GM19395 (cell line): Measurements from ENCODE around the gene NPC1.
"Not testable (repeated sequence)": the region's sequence is repeated elsewhere in the genome, so short reads cannot be mapped to it uniquely, and the experiment has no call there.

Experiments
- ATAC-seq: cut with Tn5 transposase; IDR thresholded peaks from one replicate; pipeline ENCODE4 v1.9.1; 2021; ENCODE audit warnings: mild to moderate bottlenecking, moderate library complexity; ENCODE audit not compliant: unreplicated experiment

NPC1 gene

DNA sequence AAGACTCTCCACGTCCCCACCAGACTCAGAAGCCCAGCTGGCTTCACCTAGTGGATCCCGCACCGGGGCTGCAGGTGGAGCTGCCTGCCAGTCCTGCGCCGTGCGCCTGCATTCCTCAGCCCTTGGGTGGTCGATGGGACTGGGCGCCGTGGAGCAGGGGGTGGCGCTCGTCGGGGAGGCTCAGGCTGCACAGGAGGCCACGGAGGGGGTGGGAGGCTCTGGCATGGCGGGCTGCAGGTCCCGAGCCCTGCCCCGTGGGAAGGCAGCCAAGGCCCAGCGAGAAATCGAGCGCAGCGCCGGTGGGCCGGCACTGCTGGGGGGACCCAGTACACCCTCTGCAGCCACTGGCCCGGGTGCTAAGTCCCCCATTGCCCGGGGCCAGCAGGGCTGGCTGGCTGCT is 8.8 kb downstream of the NPC1 start:
- not testable (repeated sequence) for ATAC-seq

- no peak for ATAC-seq
Measured at GRCh38 chr18:23575309-23575651, 11.0 kb downstream of the NPC1 start.

GRCh38 chr18:23574611-23575308 is 11.5 kb downstream of the NPC1 start:
- no peak for ATAC-seq

GRCh38 chr18:23573626-23574431 is 12.5 kb downstream of the NPC1 start:
- no peak for ATAC-seq

DNA sequence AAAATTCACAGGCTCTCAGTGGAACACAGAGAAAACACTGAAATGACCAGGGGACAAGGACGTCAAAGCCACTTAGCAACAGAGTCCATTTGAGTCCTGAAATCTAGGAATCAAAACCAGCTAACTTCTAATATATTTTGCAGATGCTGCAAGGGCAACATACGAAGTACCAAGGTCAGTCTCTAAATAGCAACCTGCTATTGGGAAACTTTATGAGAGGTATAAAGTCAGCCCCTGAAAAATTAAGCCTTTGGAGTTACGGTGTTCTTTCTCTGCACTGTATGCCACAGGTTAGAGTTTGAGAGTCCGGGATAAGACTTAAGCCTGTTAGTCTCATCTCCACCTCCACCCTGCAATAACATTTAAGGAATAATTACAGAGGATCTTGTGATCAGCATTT is 13.3 kb downstream of the NPC1 start:
- ATAC-seq, result no peak

- ATAC-seq, result no peak
Measured at GRCh38 chr18:23572570-23572969, 13.7 kb downstream of the NPC1 start.

DNA sequence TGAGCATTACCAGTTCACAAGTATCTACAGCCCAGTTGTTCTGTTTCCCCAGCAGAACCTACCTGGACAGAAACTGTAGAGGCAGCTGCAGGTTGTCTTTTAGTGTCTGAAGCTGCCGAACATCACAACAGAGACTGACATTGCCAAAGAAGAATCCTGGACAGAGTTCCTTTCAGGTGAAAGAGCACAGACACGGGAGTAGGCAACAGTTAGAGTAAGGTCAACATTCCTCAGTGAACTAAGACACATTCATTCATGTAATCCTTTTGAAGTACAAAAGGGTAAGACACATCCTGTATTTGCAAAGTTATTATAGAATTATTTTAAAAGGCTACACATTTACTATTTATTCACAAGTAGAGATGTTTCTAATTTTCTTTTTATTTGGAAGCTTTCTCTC is 14.3 kb downstream of the NPC1 start:
- no peak for ATAC-seq

DNA sequence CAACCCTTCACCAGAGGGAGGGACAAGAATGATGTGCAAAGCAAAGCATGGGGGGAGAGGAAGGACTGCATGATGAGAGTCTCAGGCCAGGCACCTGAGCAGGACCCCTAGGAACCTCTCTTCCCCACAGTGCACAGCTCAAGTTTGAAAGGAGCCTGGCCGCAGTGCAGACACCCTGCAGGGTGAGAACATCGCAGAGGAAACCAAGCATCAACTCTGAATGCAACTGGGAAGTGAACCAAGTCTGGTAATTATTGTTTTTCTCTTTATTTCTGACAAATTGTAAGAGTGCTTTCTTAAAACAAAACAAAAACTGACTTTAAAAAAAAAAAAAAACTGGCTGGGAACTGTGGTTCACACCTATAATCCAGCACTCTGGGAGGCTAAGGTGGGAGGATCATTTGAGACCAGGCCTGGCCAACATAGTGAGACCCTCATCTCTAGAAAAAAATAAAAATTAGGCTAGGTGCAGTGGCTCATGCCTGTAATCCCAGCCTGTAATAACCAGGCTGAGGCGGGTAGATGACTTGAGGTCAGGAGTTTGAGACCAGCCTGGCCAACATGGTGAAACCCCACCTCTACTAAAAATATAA is 15.3 kb downstream of the NPC1 start:
- no peak for ATAC-seq

DNA sequence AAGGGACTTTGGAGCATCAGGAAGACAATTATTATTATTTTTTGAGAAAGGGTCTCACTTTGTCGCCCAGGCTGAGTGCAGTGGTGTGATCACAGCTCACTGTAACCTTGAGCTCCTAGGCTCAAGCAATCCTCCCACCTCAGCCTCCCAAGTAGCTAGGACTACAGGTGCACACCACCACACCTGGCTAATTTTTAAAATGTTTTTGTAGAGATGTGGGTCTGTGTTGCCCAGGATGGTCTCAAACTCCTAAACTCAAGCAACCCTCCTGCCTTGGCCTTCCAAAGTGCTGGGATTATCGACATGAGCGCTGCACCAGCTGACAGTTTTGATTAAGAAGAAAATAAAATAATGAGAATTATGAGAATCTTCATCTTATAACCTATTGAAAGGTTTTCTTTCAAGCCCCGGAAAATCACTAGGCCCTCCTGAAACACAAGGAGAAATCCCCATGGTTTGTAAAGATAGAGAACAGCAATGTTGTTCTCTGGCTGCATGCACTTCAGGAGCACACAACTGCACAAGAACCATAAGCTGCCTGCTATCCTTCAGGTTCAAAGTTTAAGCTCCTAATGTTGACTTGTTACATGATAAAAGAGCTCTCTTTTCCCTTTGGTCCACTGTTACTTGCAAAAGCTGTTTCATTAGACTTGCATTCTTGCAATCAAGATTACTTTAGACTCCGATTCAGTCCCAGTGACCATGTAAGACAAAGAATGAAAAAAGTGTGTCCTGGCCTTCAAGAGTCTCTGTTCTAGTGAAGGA is 16.8 kb downstream of the NPC1 start:
- ATAC-seq, result no peak

DNA sequence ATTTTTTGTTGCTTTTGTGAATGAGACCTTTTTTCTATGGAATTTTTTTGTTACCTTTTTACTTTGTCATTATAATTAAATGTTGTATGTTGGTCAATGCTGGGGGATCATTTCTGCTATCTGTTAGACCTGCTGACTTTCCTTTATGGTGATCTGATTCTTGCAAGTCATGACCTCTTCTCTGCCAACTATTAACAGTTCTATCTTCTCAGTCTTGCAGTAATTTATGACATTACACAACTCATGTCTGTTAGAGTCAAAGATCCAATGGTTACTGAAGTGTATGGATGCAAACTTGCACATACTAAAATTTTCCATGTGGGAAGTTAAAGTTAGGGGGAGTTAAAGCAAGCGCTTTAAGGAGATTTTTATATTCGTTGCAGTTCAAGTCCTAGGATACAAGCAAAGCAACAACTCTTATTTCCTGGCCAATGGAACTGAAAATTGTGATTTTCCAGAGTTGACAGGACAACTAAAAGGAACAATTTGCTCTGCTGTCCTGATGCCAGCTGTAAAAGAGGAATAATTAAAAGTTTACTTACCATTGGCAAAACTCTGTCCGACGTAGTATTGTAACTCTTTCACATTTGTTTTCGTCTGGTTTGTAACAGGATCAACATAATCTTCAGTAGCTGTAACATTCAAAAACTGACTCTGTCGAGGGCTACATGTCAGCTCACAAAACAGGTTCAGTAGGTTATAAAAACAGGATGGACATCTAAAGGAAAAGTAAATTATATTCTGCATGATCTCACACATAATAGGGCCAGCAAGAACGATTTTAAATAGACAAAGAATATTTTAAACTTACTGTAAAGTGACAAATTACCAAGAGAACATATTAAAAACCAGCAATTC is 17.8 kb downstream of the NPC1 start:
- no peak for ATAC-seq

GRCh38 chr18:23567671-23568070 is 18.6 kb downstream of the NPC1 start:
- ATAC-seq, result no peak

GRCh38 chr18:23565916-23566547 is 20.3 kb downstream of the NPC1 start:
- no peak for ATAC-seq

DNA sequence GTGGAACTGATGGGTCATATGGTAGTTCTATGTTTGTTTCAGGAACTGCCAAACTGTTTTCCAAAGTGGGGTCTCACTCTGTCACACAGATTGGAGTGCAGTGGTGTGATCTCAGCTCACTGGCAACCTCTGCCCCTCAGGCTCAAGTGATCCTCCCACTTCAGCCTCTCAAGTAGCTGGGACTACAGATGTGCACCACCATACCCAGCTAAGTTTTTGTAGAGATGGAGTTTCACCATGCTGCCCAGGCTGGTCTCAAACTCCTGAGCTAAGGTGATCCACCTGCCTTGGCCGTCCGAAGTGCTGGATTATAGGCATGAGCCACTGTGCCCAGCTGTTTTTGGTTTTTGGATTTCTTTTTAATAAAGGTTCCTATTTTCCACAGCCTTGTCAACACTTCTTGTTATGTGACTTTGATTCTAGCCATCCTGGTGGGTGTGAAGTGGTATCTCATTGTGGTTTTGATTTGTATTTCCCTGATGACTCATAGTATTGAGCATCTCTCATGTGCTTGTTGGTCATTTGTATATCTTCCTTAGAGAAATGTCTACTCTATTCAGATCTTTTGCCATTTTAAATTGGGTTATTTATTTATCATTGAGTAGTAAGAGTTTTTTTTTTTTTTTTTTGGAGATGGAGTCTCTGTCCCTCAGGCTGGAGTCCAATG is 22.8 kb downstream of the NPC1 start:
- no peak for ATAC-seq

- ATAC-seq, result no peak
Measured at GRCh38 chr18:23560186-23560585, 26.1 kb downstream of the NPC1 start.

- ATAC-seq, result not testable (repeated sequence)
Measured at GRCh38 chr18:23557511-23557910, 28.8 kb downstream of the NPC1 start.

DNA sequence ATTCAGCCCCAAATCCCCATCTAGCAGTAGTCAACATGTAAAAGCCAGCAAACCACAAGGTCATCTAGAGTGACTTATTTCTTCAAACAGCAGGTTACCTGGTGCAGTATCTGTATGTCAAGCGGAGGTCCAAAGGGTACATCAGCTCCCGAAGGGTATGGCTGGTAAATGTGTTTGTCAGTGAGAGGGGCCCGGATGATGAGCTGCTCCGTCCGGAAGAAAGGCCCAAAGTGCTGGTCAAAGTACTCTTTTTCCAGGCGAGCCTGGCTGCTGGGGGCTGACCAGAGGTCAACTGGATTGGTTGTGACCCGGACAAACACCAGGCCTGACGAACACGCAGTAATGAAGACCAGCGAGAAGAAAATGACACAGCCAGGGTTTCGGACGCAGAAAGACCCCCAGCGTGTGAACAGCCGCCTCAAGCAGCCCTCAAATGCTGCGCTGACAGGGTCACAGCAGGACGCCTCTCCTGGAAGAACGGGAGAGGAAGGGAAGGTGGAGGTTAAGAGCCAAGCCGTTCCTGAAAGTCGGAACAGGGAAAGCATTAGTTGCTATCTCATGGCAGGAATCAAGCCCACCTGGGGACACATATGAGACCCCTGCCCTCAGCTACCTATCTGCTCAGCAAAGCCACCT is 30.0 kb downstream of the NPC1 start:
- no peak for ATAC-seq

DNA sequence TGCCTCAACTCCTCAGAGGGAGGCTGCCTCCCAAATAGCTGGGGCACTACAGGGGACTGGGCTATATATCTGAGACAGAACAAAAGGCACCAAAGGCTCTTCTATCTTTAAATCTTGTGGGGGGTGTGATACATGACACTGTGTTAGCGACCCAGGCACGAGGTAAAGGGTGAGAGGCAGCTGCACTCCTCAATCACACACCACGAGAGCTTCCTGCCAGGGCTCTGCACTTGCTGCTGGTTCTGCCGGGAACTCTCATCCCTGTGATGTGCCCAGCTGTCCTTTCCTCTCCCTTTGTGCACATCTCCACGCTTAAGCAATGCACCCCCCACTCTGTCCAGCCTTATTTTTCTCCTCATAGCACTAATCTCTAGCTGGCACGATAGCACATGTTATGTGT is 32.4 kb downstream of the NPC1 start:
- ATAC-seq, result no peak

DNA sequence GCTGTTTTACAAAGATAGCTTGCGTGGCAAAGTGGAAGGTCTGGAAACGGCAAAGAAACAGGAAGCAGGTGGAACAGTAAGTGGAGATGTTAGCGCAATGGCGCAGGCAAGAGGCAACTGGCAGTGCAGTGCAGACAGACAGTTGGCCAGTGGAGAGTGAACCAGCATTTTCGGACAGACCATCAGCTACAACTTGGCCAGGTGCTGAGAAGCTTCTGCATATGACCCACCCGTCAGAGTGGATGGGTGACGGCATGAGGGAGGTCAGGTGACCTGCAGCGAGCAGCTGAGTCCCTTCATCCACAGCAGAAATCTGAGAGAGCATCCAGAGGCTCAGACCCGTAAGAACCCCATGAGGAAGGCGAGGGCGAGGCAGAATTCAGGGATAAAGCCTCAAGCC is 33.8 kb downstream of the NPC1 start:
- no peak for ATAC-seq

DNA sequence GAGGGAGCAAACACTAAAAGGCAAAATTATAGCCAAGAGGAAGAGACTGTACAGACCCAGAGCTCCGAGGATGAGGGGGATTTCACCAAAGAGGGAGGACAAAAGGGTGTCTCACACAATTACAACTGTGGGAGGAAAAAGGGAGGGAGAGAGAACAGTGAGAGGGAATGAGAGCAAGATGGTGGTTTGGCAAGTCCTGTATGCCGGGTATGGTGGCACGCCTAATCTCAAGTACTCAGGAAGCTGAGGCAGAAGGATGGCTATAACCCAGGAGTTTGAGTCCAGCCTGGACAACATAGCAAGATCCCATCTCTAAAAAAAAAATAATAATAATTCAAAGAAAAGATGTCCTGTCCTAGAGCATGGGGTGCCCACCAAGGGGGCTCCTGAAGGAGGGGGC is 34.3 kb downstream of the NPC1 start:
- no peak for ATAC-seq
